GM13976 (cell line): ENCODE data around the gene GPR161.

Source experiments
- DNase-seq: peaks from one replicate; pipeline ENCODE4 v3.0.0; 2012; ENCODE audit warnings: low spot score
- CTCF ChIP-seq: IDR thresholded peaks from 2 replicates; pipeline ENCODE4 v1.5.1; 2012; ENCODE audit warnings: borderline replicate concordance, mild to moderate bottlenecking; ENCODE audit not compliant: insufficient read depth; ENCODE audit errors: extremely low read depth, missing control alignments, control extremely low read depth
- in situ Hi-C: fragments of 300-500 bp; cut with MboI; formaldehyde crosslinking; loops from one replicate; pipeline ENCODE4 v1.12.0; 2022; ENCODE audit warnings: low sequenced_read_pairs, mixed read lengths, inconsistent platforms; ENCODE audit not compliant: unreplicated experiment

The GPR161 gene

GRCh38 chr1:168089979-168090337, 46.8 kb downstream of the GPR161 start:
- in situ Hi-C loops, result no loop called here
- DNase-seq, result no peak
- no peak for TF ChIP-seq CTCF

- no peak for DNase-seq
- no peak for TF ChIP-seq CTCF
- in situ Hi-C loops, result no loop called here
Measured at GRCh38 chr1:168089326-168089978, 47.3 kb downstream of the GPR161 start.

- DNase-seq, result no peak
- in situ Hi-C loops, result no loop called here
- no peak for TF ChIP-seq CTCF
Measured at GRCh38 chr1:168088511-168089325, 48.0 kb downstream of the GPR161 start.

GRCh38 chr1:168087696-168088095, 49.0 kb downstream of the GPR161 start:
- no peak for TF ChIP-seq CTCF
- in situ Hi-C loops, result no loop called here
- DNase-seq, result no peak

- DNase-seq, result no peak
- in situ Hi-C loops, result no loop called here
- peak; percentile 2 for TF ChIP-seq CTCF
Measured at GRCh38 chr1:168086438-168086837, 50.3 kb downstream of the GPR161 start.

- in situ Hi-C loops, result no loop called here
- no peak for DNase-seq
- TF ChIP-seq CTCF, result no peak
Measured at GRCh38 chr1:168085401-168085872, 51.3 kb downstream of the GPR161 start.
